ENCODE data around the gene OSBPL7.

DNA sequence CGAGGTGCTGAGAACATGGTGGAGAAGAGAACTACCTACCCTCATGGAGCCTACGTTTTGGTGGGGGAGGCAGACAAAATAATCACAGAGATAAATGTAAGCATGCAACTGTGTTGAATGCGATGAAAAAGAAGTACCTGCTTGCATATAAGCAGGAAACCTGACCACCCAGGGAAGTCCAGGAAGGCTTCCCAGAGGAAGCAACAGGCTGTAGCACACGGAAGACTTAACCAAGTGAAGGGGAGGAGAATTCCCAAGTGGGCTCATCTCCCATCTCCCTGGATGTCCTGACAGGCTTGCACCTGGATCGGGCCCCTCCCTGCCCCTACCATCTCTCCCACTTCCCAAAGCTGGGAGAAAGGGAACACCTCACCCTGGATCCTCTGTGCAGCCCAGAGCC lies 17.5 kb upstream of the OSBPL7 start:
- TF ChIP-seq ZMYM2 (CRISPR knock-in tag; IDR thresholded peaks at IDR 0.05) (no peak), CTCF (CRISPR knock-in tag; IDR thresholded peaks at IDR 0.05) (no peak)

Measured in HepG2 (cell line).